Activated T-helper 1 cell treated with anti-CD3 and anti-CD28 coated beads, Interleukin-12 subunit alpha, Interleukin-12 subunit beta, Interleukin-2, Interleukin-4 antibody, amounts not matched to agents 30 ng/mL and 10 ng/mL and 1 ng/mL, durations not matched to agents 14 hours and 24 hours and 36 hours (primary cell): ENCODE results near the gene NOP53. TPM values are rescaled to one million over a fixed set of nuclear protein-coding genes. Genes with fewer than 3 reads are reported as not detected.
A peak's percentile ranks its signal among the peaks of the same experiment; 100 is the strongest.

Experiments
- DNase-seq: peaks from one replicate; pipeline ENCODE4 v3.0.0; 2021; ENCODE audit warnings: low spot score
- H3K27ac Mint-ChIP-seq: one replicate; pipeline ENCODE4 v1.8.0; 2021; ENCODE audit warnings: mild to moderate bottlenecking, mixed read lengths
- H3K27me3 Mint-ChIP-seq: one replicate; pipeline ENCODE4 v1.8.0; 2022; ENCODE audit warnings: mild to moderate bottlenecking, moderate library complexity, mixed read lengths; ENCODE audit not compliant: insufficient read depth
- H3K36me3 Mint-ChIP-seq: one replicate; pipeline ENCODE4 v1.8.0; 2021; ENCODE audit warnings: low read depth, mixed read lengths
- H3K4me1 Mint-ChIP-seq: one replicate; pipeline ENCODE4 v1.8.0; 2021; ENCODE audit warnings: low read depth, mixed read lengths
- H3K4me3 Mint-ChIP-seq: one replicate; pipeline ENCODE4 v1.8.0; 2021; ENCODE audit warnings: mild to moderate bottlenecking, moderate library complexity, mixed read lengths
- H3K9me3 Mint-ChIP-seq: one replicate; pipeline ENCODE4 v1.8.0; 2021; ENCODE audit warnings: mixed read lengths
- intact Hi-C: fragments of 100-400 bp; cut with micrococcal nuclease; formaldehyde crosslinking; loops from one replicate; pipeline ENCODE4 v1.15.1; 2024
- total RNA-seq: library from RNA; stranded (reverse); gene quantifications from 2 replicates; pipeline ENCODE4 v1.2.3, GENCODE V29; 2022

NOP53 gene
- 206 and 211 TPM in 2 replicates for total RNA-seq

DNA sequence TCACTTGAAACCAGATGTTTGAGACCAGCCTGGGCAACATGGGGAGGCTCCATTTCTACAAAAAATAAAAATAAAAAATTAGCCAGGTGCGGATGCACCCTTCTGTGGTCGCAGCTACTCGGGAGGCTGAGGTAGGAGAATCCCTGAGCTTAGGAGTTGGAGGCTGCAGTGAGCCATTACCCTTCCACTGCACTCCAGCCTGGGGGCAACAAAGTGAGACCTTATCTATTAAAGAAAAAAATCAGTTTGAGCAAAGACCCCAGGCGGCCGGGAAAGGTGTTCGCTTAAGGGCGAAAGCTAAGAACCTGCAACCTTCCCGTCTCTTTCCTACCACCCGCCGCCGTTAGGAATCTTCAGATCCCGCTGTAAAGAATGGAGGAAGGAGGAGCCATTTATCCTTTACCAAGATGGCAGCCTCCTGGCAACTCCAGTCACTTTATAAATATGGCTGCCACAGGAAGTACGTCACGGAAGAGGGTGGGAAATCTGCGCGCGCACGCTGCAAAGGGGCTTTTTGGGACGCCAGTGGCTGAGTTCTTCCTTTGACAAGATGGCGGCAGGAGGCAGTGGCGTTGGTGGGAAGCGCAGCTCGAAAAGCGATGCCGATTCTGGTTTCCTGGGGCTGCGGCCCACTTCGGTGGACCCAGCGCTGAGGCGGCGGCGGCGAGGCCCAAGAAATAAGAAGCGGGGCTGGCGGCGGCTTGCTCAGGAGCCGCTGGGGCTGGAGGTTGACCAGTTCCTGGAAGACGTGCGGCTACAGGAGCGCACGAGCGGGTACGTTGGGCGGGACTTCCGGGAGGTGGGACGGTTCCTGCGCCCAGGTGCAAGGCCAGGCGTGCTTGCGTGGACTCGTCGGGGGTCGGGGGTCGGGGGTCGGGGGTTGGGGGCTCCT is at the start of gene NOP53:
Gene NOP53 (plus strand): TSS at position 537 of the 892 bp plus-strand sequence. CDS start 14 bp downstream, at position 551.
- H3K27me3 Mint-ChIP-seq: peaks cover 2% of the 10 kb centered on the region
- no peaks in the 10 kb centered on the region for H3K9me3 Mint-ChIP-seq
- peaks cover 24% of the 10 kb centered on the region for H3K36me3 Mint-ChIP-seq
- peaks cover 37% of the 10 kb centered on the region for H3K4me1 Mint-ChIP-seq
- intact Hi-C loops: loop anchor here (1.0 to 10.0 kb wide), 7 partner anchors 33 to 632 kb away; partner anchors contain the start of genes BICRA, DHX34, LIG1 and NAPA
- H3K4me3 Mint-ChIP-seq: peak within 1 kb of the TSS; percentile 99
- DNase-seq: peak; percentile 94
- peak within 1 kb of the TSS; percentile 100 for H3K27ac Mint-ChIP-seq

DNA sequence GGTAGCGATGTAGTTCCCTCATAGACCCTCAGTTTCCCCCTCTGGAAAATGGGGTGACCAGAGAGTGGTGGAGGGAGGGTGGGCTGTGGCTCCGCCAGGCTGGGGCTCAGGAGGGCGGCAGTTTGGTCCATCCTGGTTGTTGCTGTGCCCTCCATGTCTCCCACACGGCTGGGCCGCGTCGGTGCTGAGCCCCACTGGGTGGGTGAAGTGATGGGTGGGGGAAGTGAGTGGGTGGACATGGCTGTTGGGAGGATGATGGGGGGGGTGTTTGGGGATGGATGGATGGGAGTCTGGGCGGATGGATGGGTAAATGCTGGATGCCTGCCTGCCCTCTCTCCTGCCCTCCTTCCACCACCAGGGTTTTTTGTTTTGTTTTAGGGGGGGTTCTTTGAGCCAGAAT is 48.7 kb upstream of the NOP53 start:
- no peaks in the 10 kb centered on the region for H3K27me3 Mint-ChIP-seq
- peaks cover 9% of the 10 kb centered on the region for H3K36me3 Mint-ChIP-seq
- H3K27ac Mint-ChIP-seq: no peak overlapping the region
- H3K4me3 Mint-ChIP-seq: no peak overlapping the region
- DNase-seq: no peak
- intact Hi-C loops: no loop called here
- no peaks in the 10 kb centered on the region for H3K4me1 Mint-ChIP-seq
- H3K9me3 Mint-ChIP-seq: no peaks in the 10 kb centered on the region

DNA sequence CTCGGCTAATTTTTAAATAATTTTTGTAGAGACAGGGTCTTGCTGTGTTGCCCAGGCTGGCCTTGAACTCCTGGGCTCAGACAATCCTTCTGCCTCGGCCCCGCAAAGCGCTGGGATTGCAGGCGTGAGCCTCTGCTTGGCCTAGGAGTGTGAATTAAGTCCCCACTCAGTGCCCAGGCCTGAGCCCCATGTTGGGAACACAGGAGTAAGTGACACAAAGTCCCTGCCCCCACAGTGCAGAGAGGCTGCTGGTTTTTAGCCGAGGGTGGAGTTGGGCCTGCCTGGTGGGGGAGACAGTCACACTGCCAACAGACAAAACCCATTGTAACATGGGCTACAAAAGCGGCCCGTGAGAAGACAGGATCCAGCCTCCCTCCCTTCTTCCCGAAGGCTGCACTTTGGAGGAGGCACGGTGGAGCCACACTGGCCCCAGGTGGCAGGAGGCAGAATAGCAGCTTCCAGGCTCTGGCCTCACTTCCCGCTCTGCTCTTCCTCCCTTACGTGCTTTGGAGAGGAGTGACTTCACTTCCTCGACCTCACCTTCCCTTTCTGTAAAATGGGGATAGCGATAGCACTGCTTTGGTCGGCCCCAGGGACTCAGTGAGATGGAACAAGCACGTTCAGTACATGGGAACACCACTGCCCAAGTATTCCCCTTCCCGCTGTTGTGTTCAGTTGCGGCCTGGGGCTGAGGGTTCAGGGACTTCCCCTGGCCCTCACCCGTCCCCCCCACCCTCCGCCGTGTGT is 47.3 kb upstream of the NOP53 start:
- peaks cover 9% of the 10 kb centered on the region for H3K36me3 Mint-ChIP-seq
- H3K4me1 Mint-ChIP-seq: no peaks in the 10 kb centered on the region

DNA sequence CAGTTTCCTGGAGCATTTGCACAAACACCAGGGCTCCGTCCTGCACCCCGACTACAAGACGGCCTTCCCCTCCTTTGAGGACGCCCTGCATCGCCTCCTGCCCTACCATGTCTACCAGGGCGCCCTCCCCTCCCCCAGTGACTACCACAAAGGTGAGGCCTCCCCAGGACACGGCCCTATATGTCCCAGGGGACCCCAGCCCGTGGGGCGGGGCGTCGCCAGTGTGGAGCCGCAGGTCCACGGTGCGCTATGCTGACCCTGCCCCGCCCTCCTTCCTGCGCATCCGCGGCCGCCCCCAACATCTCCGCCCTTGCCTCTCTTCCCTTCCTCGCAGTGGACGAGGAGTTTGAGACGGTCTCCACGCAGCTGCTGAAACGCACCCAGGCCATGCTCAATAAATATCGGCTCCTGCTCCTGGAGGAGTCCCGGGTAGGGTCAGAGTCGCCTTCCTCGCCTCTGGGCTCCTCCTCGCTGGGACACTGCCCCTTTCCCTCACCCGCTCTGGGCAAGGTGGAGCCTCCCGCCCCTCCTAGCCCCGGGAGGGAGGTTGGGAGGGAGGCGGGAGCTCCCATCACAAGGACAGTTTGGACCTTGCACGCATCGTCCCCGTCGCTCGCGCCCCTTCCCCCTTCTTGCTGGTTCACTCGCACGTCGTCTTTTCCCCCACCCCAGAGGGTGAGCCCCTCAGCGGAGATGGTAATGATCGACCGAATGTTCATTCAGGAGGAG is 46.6 kb upstream of the NOP53 start:
- H3K27me3 Mint-ChIP-seq: no peaks in the 10 kb centered on the region
- intact Hi-C loops: loop anchor here (1.0 to 2.0 kb wide), 5 partner anchors 9 to 262 kb away; partner anchors contain the start of gene NAPA
- no peaks in the 10 kb centered on the region for H3K4me1 Mint-ChIP-seq
- H3K9me3 Mint-ChIP-seq: no peaks in the 10 kb centered on the region
- peaks cover 11% of the 10 kb centered on the region for H3K36me3 Mint-ChIP-seq
- no peak overlapping the region for H3K4me3 Mint-ChIP-seq
- DNase-seq: no peak
- no peak overlapping the region for H3K27ac Mint-ChIP-seq

More for the DNA sequence above, 47.3 kb upstream of the NOP53 start:
- no peak overlapping the region for H3K4me3 Mint-ChIP-seq
- intact Hi-C loops: loop anchor here (1.0 to 2.0 kb wide), 3 partner anchors 87 to 262 kb away; partner anchors contain the start of gene NAPA
- H3K27ac Mint-ChIP-seq: peak overlapping the region; percentile 23
- H3K9me3 Mint-ChIP-seq: no peaks in the 10 kb centered on the region
- DNase-seq: peak; percentile 38
- no peaks in the 10 kb centered on the region for H3K27me3 Mint-ChIP-seq

DNA sequence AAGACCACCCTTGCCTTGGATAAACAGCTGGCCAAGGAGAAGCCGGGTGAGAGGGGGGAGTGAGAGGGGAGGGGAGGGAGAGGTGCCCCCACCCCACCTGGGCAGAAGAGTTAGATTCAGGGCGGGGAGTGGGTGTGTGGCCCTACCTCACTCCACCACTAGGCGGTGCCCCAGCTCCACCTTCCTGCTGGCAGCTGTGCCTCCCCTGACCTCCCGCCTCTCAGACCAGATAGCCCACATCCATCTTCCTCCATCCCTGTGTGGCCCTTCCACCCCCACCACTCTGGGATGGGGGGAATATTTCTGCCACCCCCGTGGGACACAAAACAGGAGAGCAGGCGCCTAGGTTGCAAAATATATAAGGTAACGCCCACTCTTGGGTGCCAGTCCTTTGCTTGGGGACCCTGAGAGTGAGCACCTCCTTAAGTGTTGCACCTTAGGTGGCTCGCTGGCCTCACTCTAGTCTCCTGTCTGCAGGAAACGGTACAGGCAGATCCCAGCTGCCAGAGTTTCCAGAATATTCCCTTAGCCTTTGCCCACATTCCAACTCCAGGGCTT is 45.9 kb upstream of the NOP53 start:
- Mint-ChIP-seq H3K27me3 (no peaks in the 10 kb centered on the region), H3K4me1 (no peaks in the 10 kb centered on the region), H3K36me3 (peaks cover 11% of the 10 kb centered on the region), H3K4me3 (no peak overlapping the region), H3K9me3 (no peaks in the 10 kb centered on the region), H3K27ac (no peak overlapping the region)
- intact Hi-C loops: loop anchor here (1.0 to 2.0 kb wide), 3 partner anchors 8 to 89 kb away; no protein-coding TSS in a partner anchor
- peak; percentile 24 for DNase-seq

DNA sequence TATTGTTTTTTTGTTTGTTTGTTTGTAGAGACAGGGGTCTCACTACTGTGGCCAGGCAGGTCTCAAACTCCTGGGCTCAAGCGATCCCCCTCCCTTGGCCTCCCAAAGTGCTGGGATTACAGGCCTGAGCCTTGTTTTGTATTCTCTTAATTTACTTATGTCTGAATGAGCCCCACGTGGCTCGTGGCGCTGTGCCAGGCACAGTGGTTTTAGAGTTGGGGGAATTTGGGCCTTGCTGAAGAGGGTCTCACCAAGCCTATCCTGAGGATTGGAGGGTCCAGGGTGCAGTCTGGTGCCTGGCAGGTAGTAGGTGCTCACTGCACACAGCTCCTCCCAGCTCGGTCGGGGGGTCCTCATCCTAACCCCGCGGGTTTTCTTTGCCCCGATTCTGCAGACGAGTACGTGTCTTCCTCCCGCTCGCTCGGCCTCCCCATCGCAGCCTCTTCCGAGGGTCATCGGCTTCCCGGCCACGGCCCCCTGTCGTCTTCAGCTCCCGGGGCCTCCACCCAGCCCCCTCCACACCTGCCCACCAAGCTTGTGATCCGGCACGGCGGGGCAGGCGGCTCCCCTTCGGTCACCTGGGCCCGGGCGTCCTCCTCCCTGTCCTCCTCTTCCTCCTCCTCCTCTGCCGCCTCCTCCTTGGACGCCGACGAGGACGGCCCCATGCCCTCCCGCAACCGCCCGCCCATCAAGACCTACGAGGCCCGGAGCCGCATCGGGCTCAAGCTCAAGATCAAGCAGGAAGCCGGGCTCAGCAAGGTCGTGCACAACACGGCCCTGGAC is 44.2 kb upstream of the NOP53 start:
- Mint-ChIP-seq H3K4me1 (no peaks in the 10 kb centered on the region), H3K9me3 (no peaks in the 10 kb centered on the region)
- no peak for DNase-seq

DNA sequence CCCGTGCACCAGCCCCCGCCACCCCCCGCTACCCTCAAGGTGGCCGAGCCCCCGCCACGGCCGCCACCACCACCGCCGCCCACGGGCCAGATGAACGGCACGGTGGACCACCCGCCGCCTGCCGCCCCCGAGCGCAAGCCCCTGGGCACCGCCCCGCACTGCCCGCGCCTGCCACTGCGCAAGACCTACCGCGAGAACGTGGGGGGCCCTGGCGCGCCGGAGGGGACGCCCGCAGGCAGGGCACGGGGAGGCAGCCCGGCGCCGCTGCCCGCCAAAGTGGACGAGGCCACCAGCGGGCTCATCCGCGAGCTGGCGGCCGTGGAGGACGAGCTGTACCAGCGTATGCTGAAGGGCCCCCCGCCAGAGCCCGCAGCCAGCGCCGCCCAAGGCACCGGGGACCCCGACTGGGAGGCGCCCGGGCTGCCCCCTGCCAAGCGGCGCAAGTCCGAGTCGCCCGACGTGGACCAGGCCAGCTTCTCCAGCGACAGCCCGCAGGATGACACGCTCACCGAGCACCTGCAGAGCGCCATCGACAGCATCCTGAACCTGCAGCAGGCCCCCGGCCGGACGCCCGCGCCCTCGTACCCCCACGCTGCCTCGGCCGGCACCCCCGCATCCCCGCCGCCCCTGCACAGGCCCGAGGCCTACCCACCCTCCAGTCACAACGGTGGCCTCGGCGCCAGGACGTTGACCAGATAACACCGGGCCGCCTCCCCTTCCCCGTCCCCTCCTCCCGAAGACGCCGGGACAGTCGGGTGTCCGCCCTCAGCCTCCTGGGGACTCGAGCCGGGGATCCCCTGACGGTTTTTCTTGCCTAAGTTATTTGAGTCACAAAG is 43.4 kb upstream of the NOP53 start:
- intact Hi-C loops: no loop called here
- Mint-ChIP-seq H3K4me1 (no peaks in the 10 kb centered on the region), H3K27ac (no peak overlapping the region), H3K9me3 (no peaks in the 10 kb centered on the region), H3K4me3 (no peak overlapping the region), H3K27me3 (no peaks in the 10 kb centered on the region), H3K36me3 (peaks cover 10% of the 10 kb centered on the region)
- no peak for DNase-seq

More for the DNA sequence above, 44.2 kb upstream of the NOP53 start:
- Mint-ChIP-seq H3K27me3 (no peaks in the 10 kb centered on the region), H3K36me3 (peaks cover 10% of the 10 kb centered on the region), H3K4me3 (no peak overlapping the region), H3K27ac (no peak overlapping the region)
- intact Hi-C loops: no loop called here

DNA sequence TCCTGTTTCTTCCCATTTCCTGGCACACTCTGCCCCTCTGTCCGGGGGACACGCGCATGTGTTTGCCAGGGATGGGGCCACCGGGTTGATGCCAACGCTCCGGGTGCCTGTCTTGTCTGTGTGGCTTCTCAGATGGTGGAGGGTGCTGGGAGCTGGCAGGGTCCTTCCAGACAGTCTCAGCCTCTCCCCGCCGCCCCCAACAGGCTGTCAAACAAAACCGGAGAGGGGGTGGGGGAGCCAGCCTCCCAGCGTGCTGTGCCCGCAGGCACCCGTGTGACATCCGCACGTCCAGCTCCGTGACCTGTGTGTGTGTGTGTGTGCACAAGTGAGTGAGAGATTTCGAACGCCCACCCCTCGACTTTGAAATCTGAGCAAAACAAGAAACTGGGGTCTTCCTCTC is 42.7 kb upstream of the NOP53 start:
- intact Hi-C loops: no loop called here
- no peaks in the 10 kb centered on the region for H3K9me3 Mint-ChIP-seq

DNA sequence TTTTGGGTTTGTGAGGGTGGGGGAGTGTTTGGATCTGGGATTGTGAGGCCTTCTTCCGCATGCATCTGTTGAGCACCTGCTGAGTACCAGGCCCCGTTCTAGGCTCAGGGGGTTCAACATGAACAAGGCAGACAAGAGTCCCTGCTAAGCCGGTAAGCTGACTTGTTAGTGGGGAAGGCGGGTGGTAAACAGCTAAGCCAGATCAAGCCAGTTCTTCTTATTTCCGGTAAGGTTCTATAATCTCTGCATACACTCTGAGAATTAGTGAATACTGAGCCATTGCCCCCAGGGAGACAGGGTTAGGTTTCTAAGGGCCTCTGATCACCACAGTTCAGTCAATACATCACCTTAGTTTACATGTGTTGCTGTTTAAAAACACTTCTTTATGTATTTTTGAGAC is 42.0 kb upstream of the NOP53 start:
- intact Hi-C loops: no loop called here

More for the DNA sequence above, 42.7 kb upstream of the NOP53 start:
- Mint-ChIP-seq H3K36me3 (peaks cover 10% of the 10 kb centered on the region), H3K27ac (no peak overlapping the region), H3K4me1 (no peaks in the 10 kb centered on the region), H3K4me3 (no peak overlapping the region), H3K27me3 (no peaks in the 10 kb centered on the region)
- DNase-seq: no peak

DNA sequence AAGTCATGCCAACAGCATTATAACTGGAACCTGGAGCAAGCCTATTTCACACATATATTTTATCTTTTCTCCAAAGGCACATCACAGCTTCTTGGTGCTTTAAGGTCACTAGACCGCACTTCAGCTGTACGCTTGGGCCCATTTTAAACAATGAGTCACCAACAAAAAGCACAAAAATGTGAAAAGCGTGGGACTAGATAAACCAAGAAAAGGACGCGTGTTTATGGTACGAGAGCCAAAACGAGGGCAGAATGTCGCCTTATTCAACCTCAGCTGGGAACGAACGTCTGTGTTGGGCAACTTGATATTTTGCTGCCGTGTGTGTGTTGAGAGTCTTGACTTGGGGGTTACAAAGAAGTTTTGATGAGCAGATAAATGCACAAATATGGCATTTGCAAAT is 41.3 kb upstream of the NOP53 start:
- H3K36me3 Mint-ChIP-seq: peaks cover 10% of the 10 kb centered on the region
- no peak overlapping the region for H3K27ac Mint-ChIP-seq
- H3K9me3 Mint-ChIP-seq: no peaks in the 10 kb centered on the region
- intact Hi-C loops: no loop called here
- no peaks in the 10 kb centered on the region for H3K4me1 Mint-ChIP-seq
- H3K4me3 Mint-ChIP-seq: no peak overlapping the region
- H3K27me3 Mint-ChIP-seq: no peaks in the 10 kb centered on the region
- DNase-seq: no peak

More for the DNA sequence above, 42.0 kb upstream of the NOP53 start:
- H3K27ac Mint-ChIP-seq: no peak overlapping the region
- DNase-seq: no peak
- peaks cover 10% of the 10 kb centered on the region for H3K36me3 Mint-ChIP-seq
- no peaks in the 10 kb centered on the region for H3K4me1 Mint-ChIP-seq
- no peak overlapping the region for H3K4me3 Mint-ChIP-seq
- H3K9me3 Mint-ChIP-seq: no peaks in the 10 kb centered on the region
- H3K27me3 Mint-ChIP-seq: no peaks in the 10 kb centered on the region

DNA sequence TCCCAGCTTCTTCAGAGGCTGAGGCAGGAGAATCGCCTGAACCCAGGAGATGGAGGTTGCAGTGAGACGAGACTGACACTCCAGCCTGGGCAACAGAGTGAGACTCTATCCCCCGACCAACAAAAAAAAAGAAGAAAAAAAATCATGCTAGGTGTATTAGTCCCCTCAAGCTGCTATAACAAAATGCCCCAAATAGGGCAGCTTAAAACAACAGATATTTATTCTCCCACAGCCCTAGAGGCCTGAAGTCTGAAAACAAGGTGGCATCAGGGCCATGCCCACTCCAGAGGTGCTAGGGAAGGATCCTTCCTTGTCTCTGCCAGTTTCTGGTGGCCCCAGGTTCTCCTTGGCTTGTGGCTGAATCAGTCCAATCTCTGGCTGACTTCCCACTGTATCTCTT is 40.7 kb upstream of the NOP53 start:
- no peak overlapping the region for H3K27ac Mint-ChIP-seq
- H3K9me3 Mint-ChIP-seq: no peaks in the 10 kb centered on the region
- no peak overlapping the region for H3K4me3 Mint-ChIP-seq
- intact Hi-C loops: no loop called here
- peaks cover 10% of the 10 kb centered on the region for H3K36me3 Mint-ChIP-seq
- H3K4me1 Mint-ChIP-seq: no peaks in the 10 kb centered on the region
- no peak for DNase-seq
- H3K27me3 Mint-ChIP-seq: no peaks in the 10 kb centered on the region
